PC-3 (cell line): ENCODE measurements around the gene NUP43. TPM values are rescaled to one million over a fixed set of nuclear protein-coding genes. Genes with fewer than 3 reads are reported as not detected.
"Not testable (repeated sequence)": the region's sequence is repeated elsewhere in the genome, so short reads cannot be mapped to it uniquely, and the experiment has no call there.

Experiments
- ATAC-seq: fragments of 200-7000 bp; cut with Tn5 transposase; 2 replicates; pipeline ENCODE4 v1.9.1; 2020; ENCODE audit warnings: mild to moderate bottlenecking, moderate library complexity
- BruUV-seq: library from RNA; stranded (reverse); fragments of 400-500 nt; replicated peaks from 2 replicates; lab custom pipeline; 2021; lab: Mats Ljungman, UMichigan
- CTCF ChIA-PET: fragments of 300-600 bp; sonication (Branson Sonifier 250); formaldehyde crosslinking; loops from one replicate; lab custom pipeline; 2022; ENCODE audit warnings: antibody characterized with exemption; lab: Charles Lee
- POLR2A ChIA-PET: fragments of 300-600 bp; sonication (Branson Sonifier 250); formaldehyde crosslinking; loops from one replicate; lab custom pipeline; 2022; ENCODE audit warnings: antibody characterized with exemption; ENCODE audit not compliant: unreplicated experiment; lab: Charles Lee
- DNase-seq: peaks from one replicate; pipeline ENCODE4 v3.0.0-alpha.2; 2015
- H2AFZ ChIP-seq: fragments of 300-600 bp; sonication (generic); 2 replicates; pipeline ENCODE4 v1.6.0; 2016; ENCODE audit warnings: antibody characterized with exemption, low read length
- H3F3A ChIP-seq: fragments of 300-600 bp; sonication (generic); one replicate; pipeline ENCODE4 v1.6.0; 2017; ENCODE audit warnings: antibody characterized with exemption, low read length, control low read depth, mild to moderate bottlenecking; ENCODE audit not compliant: unreplicated experiment
- H3K27ac ChIP-seq: fragments of 300-600 bp; sonication (generic); 2 replicates; pipeline ENCODE4 v1.5.1; 2016; ENCODE audit warnings: mild to moderate bottlenecking, low read length
- H3K27me3 ChIP-seq: fragments of 300-600 bp; sonication (generic); 2 replicates; pipeline ENCODE4 v1.6.1; 2016; ENCODE audit warnings: low read length, mixed read lengths
- H3K36me3 ChIP-seq: fragments of 300-600 bp; sonication (generic); 2 replicates; pipeline ENCODE4 v1.6.1; 2016; ENCODE audit warnings: low read depth, mixed run types, low read length, mixed read lengths
- H3K4me1 ChIP-seq: fragments of 300-600 bp; sonication (generic); 2 replicates; pipeline ENCODE4 v1.5.1; 2016; ENCODE audit warnings: low read length; ENCODE audit not compliant: insufficient read depth
- H3K4me2 ChIP-seq: fragments of 300-600 bp; sonication (generic); 2 replicates; pipeline ENCODE4 v1.6.0; 2016; ENCODE audit warnings: low read length
- H3K4me3 ChIP-seq: fragments of 300-600 bp; sonication (generic); 2 replicates; pipeline ENCODE4 v1.5.1; 2016; ENCODE audit warnings: mild to moderate bottlenecking, low read length, mixed read lengths
- H3K79me2 ChIP-seq: fragments of 300-600 bp; sonication (generic); 2 replicates; pipeline ENCODE4 v1.6.1; 2017; ENCODE audit warnings: low read length, mixed read lengths
- H3K9ac ChIP-seq: fragments of 300-600 bp; sonication (generic); 2 replicates; pipeline ENCODE4 v1.6.0; 2016; ENCODE audit warnings: mild to moderate bottlenecking, low read length
- H3K9me2 ChIP-seq: fragments of 300-600 bp; sonication (generic); replicated peaks from 2 replicates; pipeline ENCODE4 v1.6.1; 2016; ENCODE audit warnings: mixed run types, low read length, mixed read lengths
- H3K9me3 ChIP-seq: fragments of 300-600 bp; sonication (generic); 2 replicates; pipeline ENCODE4 v1.6.1; 2016; ENCODE audit warnings: low read length, mixed read lengths
- H4K20me1 ChIP-seq: fragments of 300-600 bp; sonication (generic); 2 replicates; pipeline ENCODE4 v1.6.1; 2016; ENCODE audit warnings: low read length, mixed read lengths
- EZH2 ChIP-seq: fragments of 300-600 bp; sonication (generic); IDR thresholded peaks from one replicate; pipeline ENCODE4 v1.6.1; 2017; ENCODE audit warnings: antibody characterized with exemption, mild to moderate bottlenecking, low read length; ENCODE audit not compliant: unreplicated experiment
- EZH2phosphoT487 ChIP-seq: fragments of 300-600 bp; sonication (generic); IDR thresholded peaks from 2 replicates; pipeline ENCODE4 v1.6.1; 2018; ENCODE audit warnings: mild to moderate bottlenecking, antibody characterized with exemption, low read length, borderline replicate concordance
- intact Hi-C: fragments of 100-400 bp; cut with micrococcal nuclease; formaldehyde crosslinking; loops from 2 replicates; pipeline ENCODE4 v1.9.0; 2023
- total RNA-seq: library from RNA; depleted of rRNA; stranded (reverse); fragments of >200 nt; gene quantifications from 2 replicates; pipeline ENCODE4 v1.2.3, GENCODE V29; 2014
- TF ChIP-seq, protein P1 (sequence below): fragments of 300-600 bp; sonication (generic); conservative IDR thresholded peaks from 2 replicates; pipeline ENCODE4 v1.5.1; 2017; ENCODE audit warnings: antibody characterized with exemption, low read depth, mild to moderate bottlenecking, low read length

NUP43 gene
- total RNA-seq, 1 experiment from 2014 or later = 25.5 TPM

DNA sequence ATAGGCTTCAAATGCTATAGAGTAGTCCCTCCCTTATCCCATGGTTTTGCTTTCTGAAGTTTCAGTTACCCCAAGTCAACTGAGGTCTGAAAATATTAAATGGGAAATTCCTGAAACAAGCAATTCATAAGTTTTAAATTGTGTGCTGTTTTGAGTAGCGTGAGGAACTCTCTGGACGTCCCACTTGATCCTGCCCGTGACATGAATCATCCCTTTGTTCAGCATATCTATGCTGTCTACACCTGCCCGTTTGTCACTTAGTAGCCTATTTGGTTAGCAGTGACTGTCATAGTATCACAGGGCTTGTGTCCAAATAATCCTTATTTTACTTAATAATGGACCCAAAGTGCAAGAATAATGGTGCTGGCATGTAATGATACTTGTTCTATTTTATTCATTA, 8.2 kb upstream of the NUP43 start:
- POLR2A ChIA-PET = no interaction called here
- intact Hi-C loops = no loop called here
- H4K20me1 ChIP-seq = peaks cover 23% of the 10 kb centered on the region; the same call in 1 of the 2 replicates
- ATAC-seq = no peak
- no peaks in the 10 kb centered on the region for H3F3A ChIP-seq
- no peak for TF ChIP-seq EZH2
- TF ChIP-seq EZH2phosphoT487 = no peak
- TF ChIP-seq, protein P1, sequence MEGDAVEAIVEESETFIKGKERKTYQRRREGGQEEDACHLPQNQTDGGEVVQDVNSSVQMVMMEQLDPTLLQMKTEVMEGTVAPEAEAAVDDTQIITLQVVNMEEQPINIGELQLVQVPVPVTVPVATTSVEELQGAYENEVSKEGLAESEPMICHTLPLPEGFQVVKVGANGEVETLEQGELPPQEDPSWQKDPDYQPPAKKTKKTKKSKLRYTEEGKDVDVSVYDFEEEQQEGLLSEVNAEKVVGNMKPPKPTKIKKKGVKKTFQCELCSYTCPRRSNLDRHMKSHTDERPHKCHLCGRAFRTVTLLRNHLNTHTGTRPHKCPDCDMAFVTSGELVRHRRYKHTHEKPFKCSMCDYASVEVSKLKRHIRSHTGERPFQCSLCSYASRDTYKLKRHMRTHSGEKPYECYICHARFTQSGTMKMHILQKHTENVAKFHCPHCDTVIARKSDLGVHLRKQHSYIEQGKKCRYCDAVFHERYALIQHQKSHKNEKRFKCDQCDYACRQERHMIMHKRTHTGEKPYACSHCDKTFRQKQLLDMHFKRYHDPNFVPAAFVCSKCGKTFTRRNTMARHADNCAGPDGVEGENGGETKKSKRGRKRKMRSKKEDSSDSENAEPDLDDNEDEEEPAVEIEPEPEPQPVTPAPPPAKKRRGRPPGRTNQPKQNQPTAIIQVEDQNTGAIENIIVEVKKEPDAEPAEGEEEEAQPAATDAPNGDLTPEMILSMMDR = no peak
- CTCF ChIA-PET = no interaction called here
- H3K4me2 ChIP-seq = no peak overlapping the region
- no peak overlapping the region for H3K27ac ChIP-seq
- H3K27me3 ChIP-seq = no peaks in the 10 kb centered on the region
- no peak overlapping the region for H3K9ac ChIP-seq
- no peak for DNase-seq
- no peaks in the 10 kb centered on the region for H3K9me2 ChIP-seq
- peaks cover 93% of the 10 kb centered on the region for H3K79me2 ChIP-seq
- H3K9me3 ChIP-seq = no peaks in the 10 kb centered on the region
- peaks cover 7% of the 10 kb centered on the region; the same call in 1 of the 2 replicates for H3K4me1 ChIP-seq
- no TSS peak for BruUV-seq
- H3K4me3 ChIP-seq = no peak overlapping the region
- no peaks in the 10 kb centered on the region; the same call in 1 of the 2 replicates for H3K36me3 ChIP-seq
- H2AFZ ChIP-seq = no peak overlapping the region

DNA sequence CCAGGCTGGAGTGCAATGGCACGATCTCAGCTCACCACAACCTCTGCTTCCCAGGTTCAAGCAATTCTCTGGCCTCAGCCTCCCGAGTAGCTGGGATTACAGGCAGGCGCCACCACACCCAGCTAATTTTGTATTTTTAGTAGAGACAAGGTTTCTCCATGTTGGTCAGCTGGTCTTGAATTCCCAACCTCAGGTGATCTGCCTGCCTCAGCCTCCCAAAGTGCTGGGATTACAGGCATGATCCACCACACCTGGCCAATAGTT, 7.0 kb upstream of the NUP43 start:
- H3K4me1 ChIP-seq, H3K9me2 ChIP-seq, H3K27ac ChIP-seq, H3K4me3 ChIP-seq, CTCF ChIA-PET, intact Hi-C loops, H3F3A ChIP-seq, DNase-seq, ATAC-seq, POLR2A ChIA-PET, H3K27me3 ChIP-seq, H3K9ac ChIP-seq, H3K9me3 ChIP-seq, H2AFZ ChIP-seq, H3K36me3 ChIP-seq, BruUV-seq, H3K4me2 ChIP-seq: not testable (repeated sequence)
- Histone ChIP-seq H4K20me1 (peaks cover 23% of the 10 kb centered on the region; the same call in 1 of the 2 replicates), H3K79me2 (peaks cover 82% of the 10 kb centered on the region)

DNA sequence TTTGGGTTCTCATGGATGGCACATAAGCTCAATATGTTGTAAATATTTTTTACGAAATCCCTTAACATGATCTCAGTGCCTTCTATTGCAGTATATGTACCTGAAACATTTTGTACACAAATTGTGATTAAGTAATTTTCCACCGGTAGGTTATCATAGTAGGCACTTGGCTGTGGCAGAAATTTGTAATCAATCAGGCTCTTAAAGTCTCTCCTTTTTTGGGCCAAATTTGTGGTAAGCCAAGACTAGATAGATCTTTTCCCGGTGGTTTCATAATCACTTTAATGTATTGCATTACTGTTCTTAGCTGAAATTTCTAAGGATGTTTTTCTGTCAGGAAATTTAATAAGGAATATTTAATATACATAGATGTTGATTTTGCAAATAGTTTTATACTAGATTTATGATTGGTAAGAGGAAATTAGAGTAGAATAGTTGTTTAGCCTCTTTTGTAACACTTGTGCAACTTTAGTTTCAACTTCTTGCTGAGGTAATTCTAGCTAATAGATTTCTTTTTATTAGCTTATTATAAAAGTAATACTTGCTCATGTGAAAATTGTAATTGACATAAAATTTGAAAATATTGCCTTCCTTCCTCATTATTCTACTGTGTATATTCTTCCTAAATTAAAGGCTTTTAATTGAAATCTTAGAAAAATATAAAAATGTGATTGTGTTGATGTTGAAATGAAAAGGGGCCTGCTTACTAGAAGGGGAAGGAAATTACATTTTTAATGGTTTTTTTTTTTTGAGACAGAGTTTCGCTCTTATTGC, 6.5 kb upstream of the NUP43 start:
- Histone ChIP-seq H3K9ac (no peak overlapping the region), H3K27ac (no peak overlapping the region), H3K9me3 (no peaks in the 10 kb centered on the region), H3K79me2 (peaks cover 78% of the 10 kb centered on the region), H3K4me1 (peaks cover 7% of the 10 kb centered on the region; the same call in 1 of the 2 replicates), H3K4me2 (no peak overlapping the region; the same call in 1 of the 2 replicates), H3F3A (no peaks in the 10 kb centered on the region), H3K4me3 (no peak overlapping the region), H3K9me2 (no peaks in the 10 kb centered on the region), H2AFZ (no peak overlapping the region), H3K36me3 (no peaks in the 10 kb centered on the region; the same call in 1 of the 2 replicates), H3K27me3 (no peaks in the 10 kb centered on the region), H4K20me1 (peaks cover 23% of the 10 kb centered on the region; the same call in 1 of the 2 replicates)
- BruUV-seq = TSS peak; percentile 4
- DNase-seq (no peak), ATAC-seq (no peak)
- no peak for TF ChIP-seq EZH2phosphoT487
- ChIA-PET CTCF (no interaction called here), POLR2A (no interaction called here)
- intact Hi-C loops = no loop called here

DNA sequence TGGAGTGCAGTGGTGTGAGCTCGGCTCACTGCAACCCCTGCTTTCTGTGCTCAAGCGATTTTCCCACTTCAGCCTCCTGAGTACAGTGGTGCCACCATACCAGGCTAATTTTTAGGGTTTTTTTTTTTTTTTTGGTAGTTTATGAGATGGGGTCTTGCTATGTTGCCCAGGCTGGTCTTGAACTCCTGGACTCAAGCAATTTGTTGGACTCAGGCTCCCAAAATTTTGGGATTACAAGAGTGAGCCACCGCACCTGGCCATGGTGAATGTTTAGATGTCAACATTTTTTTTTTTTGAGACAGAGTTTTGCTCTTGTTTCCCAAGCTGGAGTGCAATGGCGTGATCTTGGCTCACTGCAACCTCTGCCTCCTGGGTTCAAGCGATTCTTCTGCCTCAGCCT, 5.6 kb upstream of the NUP43 start:
- not testable (repeated sequence) for BruUV-seq, ATAC-seq

More for the DNA sequence above, 5.6 kb upstream of the NUP43 start:
- H3K4me3 ChIP-seq, intact Hi-C loops, POLR2A ChIA-PET, H3K4me1 ChIP-seq, H3F3A ChIP-seq, H3K9me2 ChIP-seq, CTCF ChIA-PET, H3K9me3 ChIP-seq, H3K9ac ChIP-seq, H3K27me3 ChIP-seq, H2AFZ ChIP-seq, H3K36me3 ChIP-seq, DNase-seq, H3K27ac ChIP-seq: not testable (repeated sequence)
- H3K79me2 ChIP-seq = peaks cover 70% of the 10 kb centered on the region
- H3K4me2 ChIP-seq = peak overlapping the region; percentile 79; the same call in 1 of the 2 replicates
- H4K20me1 ChIP-seq = peaks cover 23% of the 10 kb centered on the region; the same call in 1 of the 2 replicates
